Suppressor macrophage treated with lipopolysaccharide for 1 hour (primary cell): Measurements from ENCODE around the gene HCRTR1.

ENCODE experiments used
- DNase-seq, 3 donors: peaks; one replicate each; pipeline ENCODE4 v3.0.0-alpha.2; 2020 to 2022

Gene HCRTR1

GRCh38 chr1:31652891-31653499 is 35.5 kb downstream of the HCRTR1 start:
- DNase-seq: no peak

- DNase-seq: no peak
Observed at GRCh38 chr1:31653717-31654473, 36.4 kb downstream of the HCRTR1 start.

DNA sequence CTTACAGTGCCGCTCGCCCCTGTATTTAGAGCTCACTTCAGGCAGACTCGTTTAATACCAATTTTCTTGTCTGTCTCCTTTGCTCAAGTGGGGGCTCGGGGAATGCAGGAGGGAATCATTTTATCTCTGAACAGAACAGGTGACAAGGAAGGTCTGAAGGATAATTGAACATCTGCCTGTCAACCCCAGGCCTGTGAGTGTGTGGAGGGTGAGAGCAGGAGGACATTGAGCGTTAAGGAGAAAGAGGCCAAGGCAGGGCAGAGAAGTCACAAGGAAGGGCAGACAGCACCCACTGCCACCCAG is 36.9 kb downstream of the HCRTR1 start:
- no peak for DNase-seq

- DNase-seq: no peak
Observed at GRCh38 chr1:31655104-31655503, 37.6 kb downstream of the HCRTR1 start.

DNA sequence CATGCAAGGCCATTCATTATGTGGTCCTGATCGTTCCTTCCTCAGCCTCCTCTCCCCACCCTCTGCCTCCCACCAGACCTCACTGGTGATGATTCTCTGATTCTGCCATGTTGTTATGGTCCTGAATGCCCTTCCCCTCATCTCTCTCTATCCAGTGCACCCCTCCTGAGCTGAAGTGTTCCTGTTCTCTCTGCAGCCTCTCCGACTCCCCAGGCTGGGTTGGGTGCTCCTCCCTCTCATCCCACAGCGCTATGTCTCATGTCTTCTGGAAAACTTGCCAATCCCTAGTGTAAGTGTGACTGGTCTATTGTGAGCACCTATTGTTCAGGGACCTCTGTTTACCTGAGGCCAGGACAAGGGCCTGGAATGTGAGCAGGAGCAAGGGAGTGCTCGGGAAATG is 38.3 kb downstream of the HCRTR1 start:
- DNase-seq: no peak

GRCh38 chr1:31657020-31657804 is 39.7 kb downstream of the HCRTR1 start:
- no peak for DNase-seq

DNA sequence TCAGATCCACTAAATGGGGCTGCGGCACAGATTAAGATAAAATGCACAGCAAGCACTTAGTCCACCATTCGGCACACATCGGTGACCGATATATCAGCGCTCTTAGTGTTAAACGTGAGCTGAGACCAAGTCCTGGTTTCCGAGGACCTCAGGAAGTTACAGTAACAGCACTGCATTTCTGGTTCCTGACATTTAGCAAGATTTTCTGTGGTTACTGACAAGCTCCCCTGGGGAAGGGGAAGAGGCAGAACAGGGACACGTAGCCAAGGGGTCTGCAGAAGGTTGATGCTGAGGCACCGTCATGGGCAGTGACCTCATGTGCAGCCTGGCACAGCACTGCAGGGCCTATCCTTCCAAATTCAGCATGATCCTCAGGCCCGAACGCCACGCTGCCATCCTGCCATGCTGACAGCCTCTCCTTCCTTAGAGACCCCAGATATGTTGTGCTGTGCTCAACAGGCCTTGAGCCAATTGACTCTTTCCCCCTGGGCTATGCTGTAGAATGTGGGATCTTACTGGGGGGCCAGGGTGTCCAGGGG is 40.6 kb downstream of the HCRTR1 start:
- peak in 1 of 3 donors; percentile 12 for DNase-seq

GRCh38 chr1:31658721-31659120 is 41.2 kb downstream of the HCRTR1 start:
- no peak for DNase-seq

- no peak for DNase-seq
Observed at GRCh38 chr1:31659889-31660288, 42.4 kb downstream of the HCRTR1 start.

DNA sequence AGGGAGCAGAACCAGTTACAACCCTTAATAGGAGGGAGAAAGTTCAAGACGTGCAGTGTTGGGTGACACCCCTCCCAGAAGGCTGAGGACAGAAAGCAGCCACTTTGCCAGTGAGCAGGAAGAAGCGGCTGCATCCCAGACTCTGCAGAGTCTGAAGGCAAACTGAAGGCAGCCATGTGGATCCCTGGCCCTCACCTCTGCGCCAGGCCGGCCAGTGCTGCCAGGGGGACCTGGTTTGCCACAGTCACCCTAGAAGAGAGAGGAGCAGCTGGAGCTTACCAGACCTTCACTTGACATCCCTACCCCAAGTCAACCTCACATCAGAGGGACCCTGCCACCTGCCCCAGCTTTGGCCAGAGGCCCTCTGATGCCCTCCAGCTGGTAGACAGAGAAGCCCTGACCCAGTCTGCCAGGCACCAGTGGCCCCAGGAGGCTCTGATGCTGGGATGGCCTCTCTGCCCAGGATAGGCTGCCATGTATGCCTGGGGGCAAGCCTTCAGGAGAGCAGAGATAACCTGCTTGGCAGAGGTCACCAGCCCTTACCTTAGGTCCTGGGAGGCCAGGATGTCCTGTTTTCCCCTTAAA is 43.5 kb downstream of the HCRTR1 start:
- DNase-seq: no peak

GRCh38 chr1:31661856-31662255 is 44.4 kb downstream of the HCRTR1 start:
- DNase-seq: no peak

- no peak for DNase-seq
Observed at GRCh38 chr1:31662463-31662862, 45.0 kb downstream of the HCRTR1 start.

DNA sequence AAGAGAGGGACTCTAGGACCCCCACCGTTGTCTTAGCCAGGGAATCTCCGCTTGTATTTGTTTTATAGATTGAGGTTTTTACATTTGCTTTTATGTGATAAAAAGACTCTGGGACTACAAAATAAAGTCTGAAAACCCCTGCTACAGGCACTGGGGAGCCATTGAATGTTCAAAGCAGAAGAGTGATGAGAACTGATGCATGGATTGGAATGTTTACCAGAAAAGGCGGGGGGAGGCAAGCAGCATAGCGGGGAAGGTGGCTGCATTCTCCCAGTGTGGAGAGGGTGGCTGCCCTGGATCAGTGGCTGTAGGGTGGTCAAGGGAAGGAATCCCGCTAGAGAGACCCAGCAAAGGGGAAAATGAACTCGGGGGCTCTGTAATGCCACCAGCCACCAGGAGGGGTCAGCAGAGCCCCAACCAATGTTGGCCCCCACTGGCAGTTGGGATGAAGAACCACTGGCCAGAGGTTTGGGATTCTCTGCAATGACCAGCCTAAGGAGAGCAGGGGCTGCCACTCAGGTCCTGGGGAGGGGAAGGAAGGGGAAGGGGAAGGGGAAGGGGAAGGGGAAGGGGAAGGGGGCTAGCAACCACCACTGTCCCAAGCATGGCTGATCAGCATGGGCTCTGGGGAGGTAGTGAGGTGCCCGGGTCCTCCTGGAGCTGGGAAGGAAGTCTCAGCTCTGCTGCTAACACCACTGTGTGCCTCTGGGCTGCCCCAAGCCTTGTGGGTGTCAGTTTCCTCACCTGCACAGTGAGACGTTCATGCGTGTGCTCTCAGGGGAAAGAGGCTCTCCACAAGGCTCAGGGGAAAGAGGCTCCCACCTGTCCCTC is 46.3 kb downstream of the HCRTR1 start:
- peak; percentile 62 to 77 (median 71) for DNase-seq

- no peak for DNase-seq
Observed at GRCh38 chr1:31664528-31664927, 47.0 kb downstream of the HCRTR1 start.

DNA sequence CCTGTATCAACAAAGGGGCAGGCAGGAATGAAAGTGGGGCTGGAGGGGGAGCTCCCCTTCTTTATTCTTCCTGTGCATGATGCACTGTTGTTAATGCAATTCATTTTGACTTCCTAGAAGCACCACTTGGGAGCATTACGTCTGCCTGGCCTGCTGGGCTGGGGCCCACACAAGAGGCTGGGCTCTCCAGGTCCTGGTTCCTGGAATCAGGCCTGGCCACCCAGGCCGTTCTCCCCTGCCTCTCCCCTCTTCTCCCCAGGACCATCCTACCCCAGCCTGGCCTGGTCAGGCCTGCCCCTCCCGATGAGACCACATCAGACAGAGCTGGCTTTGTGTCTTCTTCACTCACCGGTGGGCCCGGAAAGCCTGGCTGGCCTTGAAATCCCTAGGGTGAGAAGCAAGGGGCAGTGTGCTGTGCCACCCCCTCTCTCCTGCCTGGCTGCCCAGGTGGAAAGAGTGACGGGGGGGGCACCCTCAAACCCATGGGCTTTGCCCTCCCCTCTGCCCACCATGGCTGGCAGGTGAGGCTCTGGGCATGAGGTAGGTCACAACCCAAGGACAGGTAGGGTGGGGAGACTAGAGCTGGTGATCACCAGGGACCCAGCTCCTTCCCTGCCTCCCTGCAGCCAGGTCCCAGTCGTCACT is 47.9 kb downstream of the HCRTR1 start:
- DNase-seq: no peak

DNA sequence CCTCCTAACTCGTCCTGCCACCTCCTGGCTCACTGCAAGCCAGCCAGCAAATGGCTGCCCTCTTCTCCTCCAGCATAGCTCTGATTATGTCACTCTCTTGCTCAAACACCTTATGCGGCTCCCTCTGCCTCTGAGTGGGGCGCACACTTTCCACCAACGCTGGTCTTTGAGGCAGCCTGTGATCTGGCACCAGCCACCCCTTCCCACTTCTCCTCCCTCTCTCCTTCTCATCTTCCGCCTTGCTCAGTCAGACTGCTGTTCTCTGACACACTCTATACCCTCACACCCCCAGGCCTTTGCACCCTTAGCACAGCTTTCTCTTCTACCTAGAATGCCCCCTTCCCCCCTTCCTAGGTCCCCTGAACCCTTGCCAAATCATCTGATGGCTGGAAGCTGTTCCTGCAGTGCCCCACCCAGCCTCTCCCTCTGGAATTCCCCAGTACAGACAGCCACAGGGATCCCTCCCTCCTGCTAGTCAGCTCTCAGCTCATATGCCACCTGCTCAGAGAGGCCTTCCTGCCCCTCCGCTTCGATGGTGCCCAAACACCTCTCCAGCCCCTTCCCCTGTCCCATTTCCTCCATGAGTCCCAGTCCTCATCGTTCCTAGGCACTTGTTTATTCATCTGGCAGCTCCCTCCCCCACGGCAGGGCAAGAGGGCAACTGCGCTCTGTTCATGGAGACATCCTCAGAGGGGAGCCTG is 48.9 kb downstream of the HCRTR1 start:
- DNase-seq: no peak

- no peak for DNase-seq
Observed at GRCh38 chr1:31667065-31667785, 49.7 kb downstream of the HCRTR1 start.

DNA sequence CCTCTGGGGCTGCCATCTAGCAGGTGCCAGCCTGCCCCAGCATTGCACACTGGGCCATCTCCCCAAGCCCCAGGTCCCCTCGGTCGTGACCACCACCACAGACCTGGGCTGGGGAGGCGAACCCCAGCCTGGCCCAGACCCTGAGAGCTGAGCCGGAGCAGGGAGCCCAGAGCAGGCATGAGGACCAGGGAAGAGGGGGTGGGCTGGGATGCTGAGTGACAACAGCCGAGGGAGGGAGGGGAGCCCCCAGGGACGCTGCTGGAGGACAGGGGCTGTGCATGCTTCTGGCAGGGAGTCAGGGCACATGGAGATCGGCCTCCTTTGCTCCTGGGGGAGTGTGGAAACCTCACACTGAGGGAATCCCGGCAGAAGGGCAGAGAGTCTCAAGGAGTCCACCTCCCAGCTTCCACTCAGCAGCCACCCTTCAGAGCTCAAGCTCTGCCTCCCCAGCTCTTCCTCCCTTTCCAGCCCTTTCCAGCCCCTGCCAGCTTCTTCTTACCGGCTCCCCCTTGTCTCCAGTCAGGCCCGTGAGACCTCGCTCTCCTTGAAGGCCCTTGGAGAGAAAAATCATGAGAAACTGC is 50.9 kb downstream of the HCRTR1 start:
- no peak for DNase-seq

DNA sequence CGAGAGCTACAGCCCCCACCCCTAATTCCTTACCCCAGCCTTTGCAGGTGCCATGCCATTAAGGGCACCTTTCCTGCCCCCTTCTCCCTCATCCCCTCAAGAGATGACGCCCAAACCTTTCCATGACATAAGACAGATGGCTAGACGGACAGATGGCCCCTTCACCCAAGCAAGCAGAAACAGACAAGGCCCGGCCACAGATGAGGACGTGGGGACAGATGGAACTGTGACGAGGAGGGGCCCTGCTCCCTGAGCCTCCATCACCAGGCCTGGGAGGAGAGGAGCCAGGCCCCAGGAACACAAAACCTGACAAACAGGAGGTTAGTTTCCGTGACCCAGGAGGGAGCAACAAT is 51.9 kb downstream of the HCRTR1 start:
- DNase-seq: no peak
